ENCODE data around the gene MTARC2.

The MTARC2 gene

GRCh38 chr1:220732137-220732536 is 16.0 kb upstream of the MTARC2 start:
- Histone ChIP-seq H3K4ac (ENCODE audit: low read depth, low read length) (no peak overlapping the region), H2BK120ac (ENCODE audit: insufficient read depth, low read length, poor library complexity) (no peak overlapping the region), H4K8ac (ENCODE audit: low read depth, low read length) (no peak overlapping the region), H2BK5ac (ENCODE audit: low read depth, low read length, poor library complexity) (no peak overlapping the region), H4K91ac (ENCODE audit: low read depth, low read length) (no peak overlapping the region), H3K9ac (ENCODE audit: low read length) (peak overlapping the region; percentile 61), H2AK5ac (ENCODE audit: low read length) (no peak overlapping the region), H3K14ac (ENCODE audit: low read length) (no peak overlapping the region), H3K36me3 (ENCODE audit: control insufficient read depth in 1 of 2, insufficient read depth in 2 of 2, low read length in 2 of 2) (no peaks in the 10 kb centered on the region), H3K23ac (ENCODE audit: low read length) (no peak overlapping the region), H4K12ac (ENCODE audit: low read depth, low read length) (no peak overlapping the region), H3K4me3 (ENCODE audit: low read depth, low read length) (no peak overlapping the region), H3K18ac (ENCODE audit: low read length) (no peak overlapping the region), H3K9me3 (ENCODE audit: insufficient read depth, low read depth, low read length) (peaks cover 1% of the 10 kb centered on the region), H3K27me3 (ENCODE audit: insufficient read depth, low read length) (no peaks in the 10 kb centered on the region), H3K79me2 (ENCODE audit: control insufficient read depth, insufficient read depth, low read length, poor library complexity) (peaks cover 3% of the 10 kb centered on the region), H2AFZ (ENCODE audit: insufficient read depth, low read length, poor library complexity) (no peak overlapping the region), H3K27ac (ENCODE audit: low read depth, low read length) (no peak overlapping the region), H3K4me2 (ENCODE audit: low read length) (no peak overlapping the region), H3K79me1 (ENCODE audit: low read length) (peaks cover 5% of the 10 kb centered on the region), H2BK12ac (ENCODE audit: low read length) (no peak overlapping the region), H3K4me1 (ENCODE audit: control insufficient read depth in 1 of 2, insufficient read depth in 2 of 2, low read length in 2 of 2) (peaks cover 0 to 7% of the 10 kb centered on the region in 2 experiments)
- no peak for DNase-seq
- no CpG with 5 or more reads among the region's 3 CpGs for WGBS (ENCODE audit: extremely low coverage, insufficient coverage, insufficient read length)

DNA sequence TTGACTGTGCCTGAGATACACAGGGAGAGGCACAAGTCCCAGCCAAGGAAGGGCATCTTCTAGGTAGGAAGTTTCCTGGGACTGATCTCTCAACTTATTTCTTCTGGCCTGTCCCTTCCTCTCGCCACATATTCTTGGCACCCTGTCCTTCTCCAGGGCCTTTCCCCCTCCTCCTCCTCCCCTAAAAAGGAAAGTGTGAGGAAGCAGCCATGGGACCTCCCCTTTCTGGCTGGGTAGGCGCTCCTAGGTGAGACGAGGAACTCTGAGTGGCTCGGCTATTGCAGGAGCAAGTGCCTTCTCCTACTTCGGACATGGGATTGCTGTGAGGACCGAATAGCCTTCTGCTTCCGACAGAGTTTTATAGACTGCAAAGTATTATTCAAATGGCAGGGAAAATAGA is 15.5 kb upstream of the MTARC2 start:
- peak overlapping the region; percentile 45 for H4K12ac ChIP-seq (ENCODE audit: low read depth, low read length)
- no peak overlapping the region for H3K4me3 ChIP-seq (ENCODE audit: low read depth, low read length)
- peak overlapping the region; percentile 25 for H3K18ac ChIP-seq (ENCODE audit: low read length)
- H3K27ac ChIP-seq (ENCODE audit: low read depth, low read length) = no peak overlapping the region
- peak overlapping the region; percentile 92 for H2AK5ac ChIP-seq (ENCODE audit: low read length)
- H3K36me3 ChIP-seq (ENCODE audit: control insufficient read depth in 1 of 2, insufficient read depth in 2 of 2, low read length in 2 of 2) = no peaks in the 10 kb centered on the region
- H3K79me1 ChIP-seq (ENCODE audit: low read length) = peaks cover 5% of the 10 kb centered on the region
- no peak overlapping the region for H3K23ac ChIP-seq (ENCODE audit: low read length)
- H2BK5ac ChIP-seq (ENCODE audit: low read depth, low read length, poor library complexity) = no peak overlapping the region
- peaks cover 1% of the 10 kb centered on the region for H3K9me3 ChIP-seq (ENCODE audit: insufficient read depth, low read depth, low read length)
- H2BK120ac ChIP-seq (ENCODE audit: insufficient read depth, low read length, poor library complexity) = no peak overlapping the region
- no CpG with 5 or more reads among the region's 7 CpGs for WGBS (ENCODE audit: extremely low coverage, insufficient coverage, insufficient read length)
- H4K91ac ChIP-seq (ENCODE audit: low read depth, low read length) = peak overlapping the region; percentile 23
- H3K4me2 ChIP-seq (ENCODE audit: low read length) = no peak overlapping the region
- DNase-seq = no peak
- H3K27me3 ChIP-seq (ENCODE audit: insufficient read depth, low read length) = no peaks in the 10 kb centered on the region
- H3K4me1 ChIP-seq (ENCODE audit: control insufficient read depth in 1 of 2, insufficient read depth in 2 of 2, low read length in 2 of 2) = peaks cover 0 to 7% of the 10 kb centered on the region in 2 experiments
- no peak overlapping the region for H3K9ac ChIP-seq (ENCODE audit: low read length)
- H4K8ac ChIP-seq (ENCODE audit: low read depth, low read length) = peak overlapping the region; percentile 83
- peak overlapping the region; percentile 79 for H2AFZ ChIP-seq (ENCODE audit: insufficient read depth, low read length, poor library complexity)
- H3K79me2 ChIP-seq (ENCODE audit: control insufficient read depth, insufficient read depth, low read length, poor library complexity) = peaks cover 3% of the 10 kb centered on the region
- no peak overlapping the region for H3K14ac ChIP-seq (ENCODE audit: low read length)
- H3K4ac ChIP-seq (ENCODE audit: low read depth, low read length) = peak overlapping the region; percentile 26
- H2BK12ac ChIP-seq (ENCODE audit: low read length) = no peak overlapping the region

GRCh38 chr1:220733086-220733601 is 15.0 kb upstream of the MTARC2 start:
- H4K12ac ChIP-seq (ENCODE audit: low read depth, low read length) = no peak overlapping the region
- H2AK5ac ChIP-seq (ENCODE audit: low read length) = no peak overlapping the region
- H2BK5ac ChIP-seq (ENCODE audit: low read depth, low read length, poor library complexity) = no peak overlapping the region
- no peak overlapping the region for H3K4me2 ChIP-seq (ENCODE audit: low read length)
- no peak overlapping the region for H4K91ac ChIP-seq (ENCODE audit: low read depth, low read length)
- peaks cover 1% of the 10 kb centered on the region for H3K9me3 ChIP-seq (ENCODE audit: insufficient read depth, low read depth, low read length)
- no peak overlapping the region for H2BK120ac ChIP-seq (ENCODE audit: insufficient read depth, low read length, poor library complexity)
- no peak overlapping the region for H3K23ac ChIP-seq (ENCODE audit: low read length)
- H4K8ac ChIP-seq (ENCODE audit: low read depth, low read length) = no peak overlapping the region
- H2BK12ac ChIP-seq (ENCODE audit: low read length) = no peak overlapping the region
- H3K18ac ChIP-seq (ENCODE audit: low read length) = no peak overlapping the region
- no peak overlapping the region for H2AFZ ChIP-seq (ENCODE audit: insufficient read depth, low read length, poor library complexity)
- WGBS (ENCODE audit: extremely low coverage, insufficient coverage, insufficient read length) = no CpG with 5 or more reads among the region's 15 CpGs
- H3K79me2 ChIP-seq (ENCODE audit: control insufficient read depth, insufficient read depth, low read length, poor library complexity) = peaks cover 3% of the 10 kb centered on the region
- no peaks in the 10 kb centered on the region for H3K27me3 ChIP-seq (ENCODE audit: insufficient read depth, low read length)
- no peak overlapping the region for H3K27ac ChIP-seq (ENCODE audit: low read depth, low read length)
- peak; percentile 72 to 91 for DNase-seq
- H3K4me1 ChIP-seq (ENCODE audit: control insufficient read depth in 1 of 2, insufficient read depth in 2 of 2, low read length in 2 of 2) = peaks cover 0 to 7% of the 10 kb centered on the region in 2 experiments
- H3K4me3 ChIP-seq (ENCODE audit: low read depth, low read length) = no peak overlapping the region
- no peak overlapping the region for H3K9ac ChIP-seq (ENCODE audit: low read length)
- H3K36me3 ChIP-seq (ENCODE audit: control insufficient read depth in 1 of 2, insufficient read depth in 2 of 2, low read length in 2 of 2) = no peaks in the 10 kb centered on the region
- H3K14ac ChIP-seq (ENCODE audit: low read length) = no peak overlapping the region
- H3K4ac ChIP-seq (ENCODE audit: low read depth, low read length) = no peak overlapping the region
- peaks cover 5% of the 10 kb centered on the region for H3K79me1 ChIP-seq (ENCODE audit: low read length)

DNA sequence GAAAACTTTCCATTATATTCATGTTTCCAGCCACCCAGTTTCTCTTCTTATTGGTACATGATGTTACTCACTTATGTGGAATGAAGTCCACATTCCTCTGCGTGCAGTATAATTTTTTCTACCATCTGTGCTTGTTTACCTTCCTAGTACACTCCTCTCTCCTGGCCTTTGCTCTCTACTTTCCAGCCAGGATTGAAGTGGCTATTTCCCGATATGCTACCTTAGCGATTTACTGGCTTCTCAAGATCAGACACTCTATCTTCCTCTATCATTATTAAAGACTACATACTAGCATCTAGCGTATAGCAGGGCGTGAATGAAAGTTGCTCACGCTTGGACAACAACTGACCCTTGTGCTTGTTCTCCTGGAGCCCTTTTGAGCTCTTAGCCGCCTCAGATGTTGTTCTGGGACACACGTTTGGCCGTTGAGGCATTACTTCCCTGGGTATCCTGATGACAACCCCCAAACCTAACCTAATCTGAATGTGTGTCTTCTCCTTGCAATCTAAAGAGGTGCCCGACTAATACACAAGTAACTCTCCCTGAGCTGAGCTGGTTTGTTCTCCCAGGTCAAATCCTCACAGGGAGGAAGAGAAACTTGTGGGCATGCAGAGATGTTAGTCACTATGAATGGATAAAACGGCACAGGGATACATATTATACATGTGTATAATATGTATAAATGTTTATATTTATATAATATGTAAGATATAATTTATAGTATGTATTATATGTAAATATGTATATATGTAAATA is 13.4 kb upstream of the MTARC2 start:
- H4K12ac ChIP-seq (ENCODE audit: low read depth, low read length) = no peak overlapping the region
- peaks cover 3% of the 10 kb centered on the region for H3K79me2 ChIP-seq (ENCODE audit: control insufficient read depth, insufficient read depth, low read length, poor library complexity)
- H2BK12ac ChIP-seq (ENCODE audit: low read length) = peak overlapping the region; percentile 96
- H3K79me1 ChIP-seq (ENCODE audit: low read length) = peaks cover 5% of the 10 kb centered on the region
- H2AFZ ChIP-seq (ENCODE audit: insufficient read depth, low read length, poor library complexity) = no peak overlapping the region
- no peak overlapping the region for H3K4me3 ChIP-seq (ENCODE audit: low read depth, low read length)
- peak overlapping the region; percentile 29 for H4K8ac ChIP-seq (ENCODE audit: low read depth, low read length)
- H3K9ac ChIP-seq (ENCODE audit: low read length) = no peak overlapping the region
- H3K9me3 ChIP-seq (ENCODE audit: insufficient read depth, low read depth, low read length) = peaks cover 1% of the 10 kb centered on the region
- peak overlapping the region; percentile 63 for H2BK120ac ChIP-seq (ENCODE audit: insufficient read depth, low read length, poor library complexity)
- H2AK5ac ChIP-seq (ENCODE audit: low read length) = no peak overlapping the region
- H3K4me1 ChIP-seq (ENCODE audit: control insufficient read depth in 1 of 2, insufficient read depth in 2 of 2, low read length in 2 of 2) = peaks cover 0 to 7% of the 10 kb centered on the region in 2 experiments
- peak overlapping the region; percentile 61 for H2BK5ac ChIP-seq (ENCODE audit: low read depth, low read length, poor library complexity)
- H3K18ac ChIP-seq (ENCODE audit: low read length) = peak overlapping the region; percentile 84
- H3K27ac ChIP-seq (ENCODE audit: low read depth, low read length) = no peak overlapping the region
- no peak overlapping the region for H3K23ac ChIP-seq (ENCODE audit: low read length)
- H3K4ac ChIP-seq (ENCODE audit: low read depth, low read length) = peak overlapping the region; percentile 76
- peak; percentile 44 to 79 for DNase-seq
- H3K4me2 ChIP-seq (ENCODE audit: low read length) = peak overlapping the region; percentile 8
- no peaks in the 10 kb centered on the region for H3K36me3 ChIP-seq (ENCODE audit: control insufficient read depth in 1 of 2, insufficient read depth in 2 of 2, low read length in 2 of 2)
- peak overlapping the region; percentile 61 for H3K14ac ChIP-seq (ENCODE audit: low read length)
- peak overlapping the region; percentile 85 for H4K91ac ChIP-seq (ENCODE audit: low read depth, low read length)
- WGBS (ENCODE audit: extremely low coverage, insufficient coverage, insufficient read length) = no CpG with 5 or more reads among the region's 11 CpGs
- no peaks in the 10 kb centered on the region for H3K27me3 ChIP-seq (ENCODE audit: insufficient read depth, low read length)

Measured in trophoblast cell (in vitro differentiated cells and primary cell).